GM12878 (cell line): Measurements from ENCODE around the gene DHRS1. TPM values are rescaled to one million over a fixed set of nuclear protein-coding genes. Genes with fewer than 3 reads are reported as not detected.

ENCODE experiments used
- ATAC-seq: fragments of 200-7000 bp; cut with Tn5 transposase; 3 replicates; pipeline ENCODE4 v1.9.1; 2020; ENCODE audit warnings: mild to moderate bottlenecking, moderate library complexity
- BruUV-seq: library from RNA; stranded (reverse); fragments of 400-500 nt; replicated peaks from 2 replicates; lab custom pipeline; 2021; lab: Mats Ljungman, UMichigan
- CTCF ChIA-PET: fragments of 300-600 bp; sonication (Branson Sonifier 250); formaldehyde crosslinking; extraction: SDS; loops from one replicate; lab custom pipeline; 2021; ENCODE audit warnings: inconsistent platforms; lab: Yijun Ruan, JAX
- POLR2A ChIA-PET: fragments of 350-600 bp; formaldehyde crosslinking; extraction: SDS; loops from one replicate; lab custom pipeline; 2021; ENCODE audit warnings: inconsistent platforms; lab: Charles Lee
- RAD21 ChIA-PET: fragments of 300-600 bp; sonication (Branson Sonifier 250); formaldehyde crosslinking; loops from one replicate; lab custom pipeline; 2023; ENCODE audit warnings: antibody characterized with exemption; ENCODE audit not compliant: unreplicated experiment; lab: Charles Lee
- SMC1A ChIA-PET: fragments of 300-600 bp; sonication (Branson Sonifier 250); formaldehyde crosslinking; loops from one replicate; lab custom pipeline; 2023; ENCODE audit not compliant: unreplicated experiment, uncharacterized antibody; lab: Charles Lee
- DNase-seq: peaks from one replicate; pipeline ENCODE4 v3.0.0-alpha.2; 2011; ENCODE audit warnings: low read depth, low spot score
- FAIRE-seq: peaks from 3 replicates; lab custom pipeline; 2011; peaks lifted over from hg19 to GRCh38; lab: Jason Lieb, UNC
- H2AFZ ChIP-seq: 2 replicates; pipeline ENCODE4 v1.6.0; 2011; ENCODE audit warnings: low read depth, low read length, control low read depth; ENCODE audit not compliant: control insufficient read depth
- H3K27ac ChIP-seq: 2 replicates; pipeline ENCODE4 v1.5.1; 2011; ENCODE audit warnings: control low read depth; ENCODE audit not compliant: control insufficient read depth, insufficient read depth
- H3K27me3 ChIP-seq, 2 experiments: replicated peaks in 1 of 2; 2 replicates each; pipeline versions ENCODE4 v1.6.0 to v1.6.1; 2011; ENCODE audit warnings: low read length in 1 of 2; ENCODE audit not compliant: control insufficient read depth in 2 of 2, insufficient read depth in 2 of 2
- H3K36me3 ChIP-seq, 2 experiments: 2 replicates each; pipeline ENCODE4 v1.5.1; 2011; ENCODE audit warnings: low read length in 1 of 2; ENCODE audit not compliant: control insufficient read depth in 2 of 2, insufficient read depth in 2 of 2
- H3K4me1 ChIP-seq: 2 replicates; pipeline ENCODE4 v1.6.1; 2011; ENCODE audit warnings: mild to moderate bottlenecking, low read length, moderate library complexity, mixed read lengths; ENCODE audit not compliant: control insufficient read depth, insufficient read depth
- H3K4me2 ChIP-seq: 2 replicates; pipeline ENCODE4 v1.6.0; 2011; ENCODE audit warnings: control low read depth; ENCODE audit not compliant: control insufficient read depth, insufficient read depth
- H3K4me3 ChIP-seq: fragments of 200-600 bp; sonication (generic); 2 replicates; pipeline ENCODE4 v1.5.1; 2016
- H3K79me2 ChIP-seq: 2 replicates; pipeline ENCODE4 v1.6.0; 2011; ENCODE audit warnings: low read length; ENCODE audit not compliant: control insufficient read depth, insufficient read depth
- H3K9ac ChIP-seq: 2 replicates; pipeline ENCODE4 v1.8.0; 2011; ENCODE audit warnings: low read length, control low read depth, mixed read lengths; ENCODE audit not compliant: control insufficient read depth, insufficient read depth
- H3K9me3 ChIP-seq: replicated peaks from 3 replicates; pipeline ENCODE4 v1.5.1; 2011; ENCODE audit warnings: mild to moderate bottlenecking, low read length; ENCODE audit not compliant: control insufficient read depth, insufficient read depth
- H4K20me1 ChIP-seq: 2 replicates; pipeline ENCODE4 v1.6.0; 2011; ENCODE audit not compliant: control insufficient read depth, insufficient read depth
- BCL11A ChIP-seq: IDR thresholded peaks from 2 replicates; pipeline ENCODE4 v1.6.1; 2011; ENCODE audit warnings: low read depth, low read length
- CBX5 ChIP-seq: sonication (generic); IDR thresholded peaks from 2 replicates; pipeline ENCODE4 v1.6.1; 2016; ENCODE audit warnings: low read depth, moderate library complexity, mild to moderate bottlenecking, inconsistent platforms
- CREB1 ChIP-seq: IDR thresholded peaks from 2 replicates; pipeline ENCODE4 v1.6.1; 2012; ENCODE audit warnings: low read depth, mild to moderate bottlenecking, inconsistent platforms
- CTCF ChIP-seq, 3 experiments: IDR thresholded peaks in 2 of 3; conservative IDR thresholded peaks in 1 of 3; 2 replicates each; pipeline ENCODE4 v1.5.1; 2011; ENCODE audit warnings: low read depth in 3 of 3, low read length in 3 of 3, mild to moderate bottlenecking in 3 of 3, control low read depth in 2 of 3, moderate library complexity in 2 of 3, inconsistent platforms in 1 of 3, mixed read lengths in 1 of 3; ENCODE audit not compliant: control insufficient read depth in 2 of 3, insufficient read depth in 1 of 3; ENCODE audit errors: extremely low read depth in 1 of 3
- DPF2 ChIP-seq: fragments of 450-650 bp; IDR thresholded peaks from 2 replicates; pipeline ENCODE4 v1.6.1; 2017; ENCODE audit warnings: mild to moderate bottlenecking
- ELK1 ChIP-seq: IDR thresholded peaks from 2 replicates; pipeline ENCODE4 v1.6.1; 2012; ENCODE audit warnings: low read depth, low read length, improper control_type of control experiment
- IRF4 ChIP-seq: IDR thresholded peaks from 2 replicates; pipeline ENCODE4 v1.6.1; 2011; ENCODE audit warnings: low read depth, low read length
- JUNB ChIP-seq: IDR thresholded peaks from 2 replicates; pipeline ENCODE4 v1.6.1; 2016; ENCODE audit warnings: antibody characterized with exemption, mild to moderate bottlenecking
- MLLT1 ChIP-seq: fragments of 450-650 bp; IDR thresholded peaks from 2 replicates; pipeline ENCODE4 v1.6.1; 2016; ENCODE audit warnings: mild to moderate bottlenecking
- POLR2A ChIP-seq: IDR thresholded peaks from 2 replicates; pipeline ENCODE4 v1.6.1; 2011; ENCODE audit warnings: low read depth, mild to moderate bottlenecking, low read length
- SRF ChIP-seq, 2 experiments: IDR thresholded peaks; 2 replicates each; pipeline ENCODE4 v1.6.1; 2011; ENCODE audit warnings: low read depth in 2 of 2, low read length in 2 of 2, mild to moderate bottlenecking in 1 of 2, moderate library complexity in 1 of 2
- TARDBP ChIP-seq: IDR thresholded peaks from 2 replicates; pipeline ENCODE4 v1.6.1; 2016; ENCODE audit warnings: borderline replicate concordance
- WGBS: methylation state at CpG from one replicate; pipeline ENCODE4 v1.1.6; 2016; ENCODE audit warnings: low lambda C conversion rate; ENCODE audit not compliant: insufficient replicate concordance, insufficient coverage; ENCODE audit errors: missing lambda C conversion rate; 5-methylcytosine and 5-hydroxymethylcytosine counted together
- in situ Hi-C: fragments of 300-500 bp; cut with MboI; formaldehyde crosslinking; loops from 9 replicates; pipeline ENCODE4 v1.14.3; 2018; ENCODE audit warnings: mixed read lengths
- intact Hi-C: fragments of 100-400 bp; cut with micrococcal nuclease; formaldehyde crosslinking; loops from one replicate; pipeline ENCODE4 v1.14.2; 2022; ENCODE audit not compliant: unreplicated experiment
- polyA plus RNA-seq, 11 experiments: library from polyadenylated mRNA; depleted of rRNA in 4 of 11; unstranded in 6 of 11; stranded (reverse) in 5 of 11; fragments of >200 nt; fragmentation: Nextera tagmentation in 4 of 11; fragmentation: Illumina TruSeq in 1 of 11; extraction: Ambion mirVana in 4 of 11; extraction: Trizol in 1 of 11; gene quantifications; 1 replicate in 1 of 11; 2 replicates in 10 of 11; pipeline versions ENCODE4 v1.2.1 to v1.2.3, GENCODE V29; 2011 to 2016; ENCODE audit warnings: inconsistent platforms in 2 of 11, missing spikeins in 2 of 11, low read depth in 1 of 11
- total RNA-seq, 4 experiments: library from RNA; depleted of rRNA in 3 of 4; stranded (reverse); fragments of >200 nt in 3 of 4; fragmentation: Illumina TruSeq in 1 of 4; extraction: Trizol in 1 of 4; gene quantifications; 2 replicates each; pipeline versions ENCODE4 v1.2.1 to v1.2.3, GENCODE V29; 2013 to 2021

Gene DHRS1
- total and polyA plus RNA-seq, 10 of the 15 experiments (the other 5 are each of a cell fraction or from before 2014, with no cell fraction given), result 12.1 to 45.0 (median 25.7) TPM

- TF ChIP-seq CTCF (IDR thresholded peaks at IDR 0.05 in 2 of 3, conservative IDR thresholded peaks at IDR 0.05 in 1 of 3; ENCODE audit: control insufficient read depth in 2 of 3, extremely low read depth in 1 of 3, insufficient read depth in 1 of 3, low read depth in 3 of 3, low read length in 3 of 3) (peak; percentile 77 to 91 (median 80); a peak in 5 of 6 replicates), POLR2A (0 out of 2 replicates have a peak, but pooled peaks have one; percentile 27), MLLT1 (no peak)
These were observed 3.0 kb downstream of the DHRS1 start (continued) for GRCh38 chr14:24296341-24297157.

GRCh38 chr14:24293525-24293924, 6.1 kb downstream of the DHRS1 start:
- ChIA-PET CTCF (interaction anchor here (0.6 to 13.4 kb wide), 4 partner anchors 15 to 50 kb away, joined by 4 to 269 read pairs (median 26); partner anchors contain the start of genes CIDEB, RABGGTA and TINF2), POLR2A (interaction anchor here (0.8 to 1.7 kb wide), 4 partner anchors 10 to 51 kb away, joined by 3 to 4 read pairs (median 3); partner anchors contain the start of gene TINF2), RAD21 (interaction anchor here (1.2 to 1.5 kb wide), 2 partner anchors 47 to 51 kb away, joined by 4 to 9 read pairs; partner anchors contain the start of gene TINF2), SMC1A (interaction anchor here (0.9 to 2.7 kb wide), 4 partner anchors 22 to 80 kb away, joined by 3 to 14 read pairs (median 6); partner anchors contain the start of genes CHMP4A, RABGGTA and TINF2)
- Histone ChIP-seq H3K9me3 (no peaks in the 10 kb centered on the region), H3K27me3 (no peaks in the 10 kb centered on the region), H3K4me1 (peaks cover 30% of the 10 kb centered on the region), H2AFZ (no peak overlapping the region), H3K4me2 (no peak overlapping the region), H3K4me3 (no peak overlapping the region), H3K27ac (no peak overlapping the region), H4K20me1 (no peaks in the 10 kb centered on the region), H3K9ac (no peak overlapping the region), H3K79me2 (no peaks in the 10 kb centered on the region; the same call in none of the 2 replicates), H3K36me3 (peaks cover 13 to 37% of the 10 kb centered on the region in 2 experiments)
- in situ Hi-C loops, result no loop called here
- DNase-seq (no peak), ATAC-seq (no peak), FAIRE-seq (no peak)
- intact Hi-C loops, result no loop called here
- no peak for TF ChIP-seq JUNB
- TF ChIP-seq DPF2, result no peak
- no peak for TF ChIP-seq SRF (IDR thresholded peaks at IDR 0.05; ENCODE audit: low read depth in 2 of 2, low read length in 2 of 2)
- TF ChIP-seq ELK1, result no peak
- no peak for TF ChIP-seq CBX5
- TF ChIP-seq IRF4, result no peak
- no peak for TF ChIP-seq BCL11A
- no peak for TF ChIP-seq TARDBP
- no peak for TF ChIP-seq CREB1
- no peak for TF ChIP-seq POLR2A
- no TSS peak for BruUV-seq
- 94% methylated on average over 2 of the region's 2 CpGs for WGBS
